ENCODE data around the gene TFF2. TPM values are rescaled to one million over a fixed set of nuclear protein-coding genes. Genes with fewer than 3 reads are reported as not detected.

TFF2 gene
- total RNA-seq, 1 donor from 2014 or later = not detected

GRCh38 chr21:42315296-42315891 lies 35.4 kb downstream of the TFF2 start, which contains the start of gene TFF3:
TSS of gene TFF3 (minus strand) at chr21:42315409. CDS start at chr21:42315374, 35 bp downstream.
- Mint-ChIP-seq H3K4me1 (ENCODE audit: unreplicated experiment) (peaks cover 5% of the 10 kb centered on the region), H3K27me3 (ENCODE audit: unreplicated experiment) (peaks cover 5% of the 10 kb centered on the region), H3K36me3 (ENCODE audit: low read depth, unreplicated experiment) (no peaks in the 10 kb centered on the region), H3K27ac (ENCODE audit: unreplicated experiment) (no peak within 1 kb of the TSS), H3K9me3 (ENCODE audit: unreplicated experiment) (no peaks in the 10 kb centered on the region), H3K4me3 (ENCODE audit: unreplicated experiment) (no peak within 1 kb of the TSS)
- TF ChIP-seq, protein P1, sequence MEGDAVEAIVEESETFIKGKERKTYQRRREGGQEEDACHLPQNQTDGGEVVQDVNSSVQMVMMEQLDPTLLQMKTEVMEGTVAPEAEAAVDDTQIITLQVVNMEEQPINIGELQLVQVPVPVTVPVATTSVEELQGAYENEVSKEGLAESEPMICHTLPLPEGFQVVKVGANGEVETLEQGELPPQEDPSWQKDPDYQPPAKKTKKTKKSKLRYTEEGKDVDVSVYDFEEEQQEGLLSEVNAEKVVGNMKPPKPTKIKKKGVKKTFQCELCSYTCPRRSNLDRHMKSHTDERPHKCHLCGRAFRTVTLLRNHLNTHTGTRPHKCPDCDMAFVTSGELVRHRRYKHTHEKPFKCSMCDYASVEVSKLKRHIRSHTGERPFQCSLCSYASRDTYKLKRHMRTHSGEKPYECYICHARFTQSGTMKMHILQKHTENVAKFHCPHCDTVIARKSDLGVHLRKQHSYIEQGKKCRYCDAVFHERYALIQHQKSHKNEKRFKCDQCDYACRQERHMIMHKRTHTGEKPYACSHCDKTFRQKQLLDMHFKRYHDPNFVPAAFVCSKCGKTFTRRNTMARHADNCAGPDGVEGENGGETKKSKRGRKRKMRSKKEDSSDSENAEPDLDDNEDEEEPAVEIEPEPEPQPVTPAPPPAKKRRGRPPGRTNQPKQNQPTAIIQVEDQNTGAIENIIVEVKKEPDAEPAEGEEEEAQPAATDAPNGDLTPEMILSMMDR (IDR thresholded peaks at IDR 0.05; ENCODE audit: unreplicated experiment) = no peak
- DNase-seq (ENCODE audit: low spot score) = no peak

DNA sequence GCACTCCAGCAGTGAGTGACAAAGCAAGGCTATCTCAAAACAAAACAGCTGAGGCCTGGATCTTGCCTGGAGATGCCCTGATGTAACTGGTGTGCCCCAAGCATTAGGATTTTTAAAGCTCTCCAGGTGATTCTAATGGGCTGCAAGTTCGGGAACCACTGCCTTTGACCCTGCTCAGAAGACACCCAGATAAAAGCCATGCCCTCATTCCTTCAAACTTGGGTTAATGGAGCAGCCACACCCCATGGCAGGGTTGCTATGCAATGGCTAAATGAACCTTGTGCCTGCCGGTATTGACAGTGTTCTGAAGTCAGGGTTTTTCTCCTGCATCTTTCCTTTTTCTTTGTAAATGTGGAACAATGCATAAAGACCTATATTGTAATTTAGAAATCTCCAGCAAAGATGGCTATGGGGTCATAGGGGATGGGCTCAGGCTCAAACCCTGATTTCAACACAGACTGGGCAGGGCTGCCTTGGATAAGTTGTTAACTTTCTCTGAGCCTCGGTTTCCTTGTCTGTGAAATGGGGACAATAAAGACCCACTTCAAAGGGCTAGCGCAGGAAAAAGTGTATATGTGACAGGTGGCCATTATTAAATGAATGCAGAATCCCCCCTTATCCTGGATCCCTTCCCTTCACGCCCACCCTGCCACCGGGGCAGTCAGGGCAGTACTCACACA lies 36.0 kb downstream of the TFF2 start:
- H3K9me3 Mint-ChIP-seq (ENCODE audit: unreplicated experiment) = no peaks in the 10 kb centered on the region
- no peak overlapping the region for H3K27ac Mint-ChIP-seq (ENCODE audit: unreplicated experiment)
- no peaks in the 10 kb centered on the region for H3K36me3 Mint-ChIP-seq (ENCODE audit: low read depth, unreplicated experiment)
- DNase-seq (ENCODE audit: low spot score) = no peak
- peaks cover 5% of the 10 kb centered on the region for H3K27me3 Mint-ChIP-seq (ENCODE audit: unreplicated experiment)
- peaks cover 5% of the 10 kb centered on the region for H3K4me1 Mint-ChIP-seq (ENCODE audit: unreplicated experiment)
- TF ChIP-seq, protein P1 (IDR thresholded peaks at IDR 0.05; ENCODE audit: unreplicated experiment) = no peak
- no peak overlapping the region for H3K4me3 Mint-ChIP-seq (ENCODE audit: unreplicated experiment)

- no peak for DNase-seq (ENCODE audit: low spot score)
- TF ChIP-seq, protein P1 (IDR thresholded peaks at IDR 0.05; ENCODE audit: unreplicated experiment) = no peak
- H3K27ac Mint-ChIP-seq (ENCODE audit: unreplicated experiment) = peak overlapping the region; percentile 21
- H3K4me3 Mint-ChIP-seq (ENCODE audit: unreplicated experiment) = no peak overlapping the region
- H3K36me3 Mint-ChIP-seq (ENCODE audit: low read depth, unreplicated experiment) = no peaks in the 10 kb centered on the region
- peaks cover 8% of the 10 kb centered on the region for H3K4me1 Mint-ChIP-seq (ENCODE audit: unreplicated experiment)
- no peaks in the 10 kb centered on the region for H3K9me3 Mint-ChIP-seq (ENCODE audit: unreplicated experiment)
- peaks cover 5% of the 10 kb centered on the region for H3K27me3 Mint-ChIP-seq (ENCODE audit: unreplicated experiment)
Measured at GRCh38 chr21:42313501-42313969, 37.3 kb downstream of the TFF2 start.

DNA sequence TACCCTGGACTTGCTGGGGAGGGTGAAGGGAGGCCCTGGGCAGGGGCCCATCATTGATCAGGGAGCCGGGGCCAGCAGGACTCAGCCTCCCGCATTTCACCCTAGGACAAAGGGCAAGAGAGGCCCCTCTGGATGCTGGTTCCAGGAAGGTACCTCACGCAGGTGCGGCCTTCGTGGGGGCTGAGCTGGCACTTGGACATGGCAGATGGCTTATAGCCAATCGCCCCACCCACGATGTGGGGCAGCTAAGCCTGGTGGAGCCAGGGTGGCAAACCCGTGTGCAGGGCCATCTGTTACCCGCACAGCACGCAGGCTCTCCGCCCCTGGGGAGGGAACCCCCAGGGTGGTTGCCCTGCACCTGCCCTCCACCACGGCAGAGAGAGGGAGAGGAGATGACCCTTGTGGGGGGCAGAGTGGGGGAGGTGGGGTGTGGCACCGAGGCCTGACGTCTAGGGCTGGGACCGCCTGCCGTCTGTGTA lies 38.1 kb downstream of the TFF2 start:
- TF ChIP-seq, protein P1 (IDR thresholded peaks at IDR 0.05; ENCODE audit: unreplicated experiment) = no peak
- H3K27me3 Mint-ChIP-seq (ENCODE audit: unreplicated experiment) = peaks cover 6% of the 10 kb centered on the region
- DNase-seq (ENCODE audit: low spot score) = no peak

More for the DNA sequence above, 38.1 kb downstream of the TFF2 start:
- H3K36me3 Mint-ChIP-seq (ENCODE audit: low read depth, unreplicated experiment) = no peaks in the 10 kb centered on the region
- H3K27ac Mint-ChIP-seq (ENCODE audit: unreplicated experiment) = no peak overlapping the region
- H3K9me3 Mint-ChIP-seq (ENCODE audit: unreplicated experiment) = no peaks in the 10 kb centered on the region
- H3K4me3 Mint-ChIP-seq (ENCODE audit: unreplicated experiment) = no peak overlapping the region
- H3K4me1 Mint-ChIP-seq (ENCODE audit: unreplicated experiment) = peaks cover 8% of the 10 kb centered on the region
